Peyer's patch (tissue), 4 donors: ENCODE data around the gene IGF1R. TPM values are rescaled to one million over a fixed set of nuclear protein-coding genes. Genes with fewer than 3 reads are reported as not detected.
A peak's percentile ranks its signal among the peaks of the same experiment; 100 is the strongest.

Experiments
- DNase-seq, 3 donors: peaks; one replicate each; pipeline ENCODE4 v3.0.0-alpha.2; 2017 to 2019
- H3K27ac ChIP-seq, 4 donors: fragments of 200-600 bp; sonication (generic); one replicate each; pipeline ENCODE4 v1.5.1; 2016 to 2019
- H3K27me3 ChIP-seq, 2 donors: fragments of 200-600 bp; sonication (generic); one replicate each; pipeline ENCODE4 v1.5.1; 2019
- H3K36me3 ChIP-seq, 3 donors: fragments of 200-600 bp; sonication (generic); one replicate each; pipeline ENCODE4 v1.5.1; 2016 to 2019
- H3K4me1 ChIP-seq, 4 donors: fragments of 200-600 bp; sonication (generic); one replicate each; pipeline ENCODE4 v1.5.1; 2016 to 2019
- H3K4me3 ChIP-seq, 4 donors: fragments of 200-600 bp; sonication (generic); 1 replicate in 3 of 4; 2 replicates in 1 of 4; pipeline ENCODE4 v1.5.1; 2016 to 2019; ENCODE audit warnings: mild to moderate bottlenecking in 1 of 4
- H3K9me3 ChIP-seq, 4 donors: fragments of 200-600 bp; sonication (generic); one replicate each; pipeline ENCODE4 v1.5.1; 2016 to 2019; ENCODE audit warnings: mild to moderate bottlenecking in 1 of 4
- CTCF ChIP-seq, 6 experiments: fragments of 450-650 bp in 4 of 6; fragments of 200-600 bp in 2 of 6; sonication (generic) in 1 of 6; IDR thresholded peaks; one replicate each; pipeline ENCODE4 v1.5.1; 2017 to 2019; ENCODE audit warnings: antibody characterized with exemption in 6 of 6, mild to moderate bottlenecking in 3 of 6, moderate library complexity in 1 of 6
- POLR2A ChIP-seq, 2 donors: fragments of 450-650 bp; IDR thresholded peaks; one replicate each; pipeline ENCODE4 v1.5.1; 2017; ENCODE audit warnings: antibody characterized with exemption in 2 of 2, mild to moderate bottlenecking in 2 of 2, moderate library complexity in 2 of 2
- total RNA-seq, 4 donors: library from RNA; depleted of rRNA; stranded (reverse); fragments of >200 nt; gene quantifications; one replicate each; pipeline ENCODE4 v1.1.0, GENCODE V29; 2016

IGF1R gene
- total RNA-seq, 4 donors from 2014 or later = 29.6 to 176 (median 88.1) TPM

- no peaks in the 10 kb centered on the region for H3K36me3 ChIP-seq
- no peaks in the 10 kb centered on the region for H3K27me3 ChIP-seq
- H3K4me1 ChIP-seq = no peaks in the 10 kb centered on the region
- no peaks in the 10 kb centered on the region for H3K9me3 ChIP-seq
- TF ChIP-seq CTCF (IDR thresholded peaks at IDR 0.05) (peak in 4 of 6 experiments; percentile 29 to 48 (median 41)), POLR2A (IDR thresholded peaks at IDR 0.05) (no peak)
- H3K27ac ChIP-seq = no peak overlapping the region
- no peak for DNase-seq
- no peak overlapping the region for H3K4me3 ChIP-seq
Observed at GRCh38 chr15:98904544-98904943, 256.2 kb downstream of the IGF1R start.

- DNase-seq = no peak
- Histone ChIP-seq H3K27ac (no peak overlapping the region), H3K4me3 (no peak overlapping the region), H3K9me3 (no peaks in the 10 kb centered on the region), H3K27me3 (no peaks in the 10 kb centered on the region), H3K4me1 (no peaks in the 10 kb centered on the region), H3K36me3 (peaks cover 0 to 2% (median 0%) of the 10 kb centered on the region in 3 donors)
- TF ChIP-seq CTCF (IDR thresholded peaks at IDR 0.05) (no peak), POLR2A (IDR thresholded peaks at IDR 0.05) (no peak)
Observed at GRCh38 chr15:98905963-98906711, 257.8 kb downstream of the IGF1R start.

- Histone ChIP-seq H3K27ac (no peak overlapping the region), H3K36me3 (peaks cover 0 to 8% (median 0%) of the 10 kb centered on the region in 3 donors), H3K9me3 (no peaks in the 10 kb centered on the region), H3K4me1 (no peaks in the 10 kb centered on the region), H3K4me3 (no peak overlapping the region), H3K27me3 (no peaks in the 10 kb centered on the region)
- DNase-seq = no peak
- no peak for TF ChIP-seq CTCF (IDR thresholded peaks at IDR 0.05)
- no peak for TF ChIP-seq POLR2A (IDR thresholded peaks at IDR 0.05)
Observed at GRCh38 chr15:98906712-98907083, 258.4 kb downstream of the IGF1R start.

- H3K27me3 ChIP-seq = no peaks in the 10 kb centered on the region
- H3K9me3 ChIP-seq = no peaks in the 10 kb centered on the region
- no peak overlapping the region for H3K27ac ChIP-seq
- TF ChIP-seq POLR2A (IDR thresholded peaks at IDR 0.05) = no peak
- TF ChIP-seq CTCF (IDR thresholded peaks at IDR 0.05) = no peak
- H3K4me1 ChIP-seq = no peaks in the 10 kb centered on the region
- H3K36me3 ChIP-seq = peaks cover 0 to 16% (median 0%) of the 10 kb centered on the region in 3 donors
- DNase-seq = no peak
- no peak overlapping the region for H3K4me3 ChIP-seq
Observed at GRCh38 chr15:98907927-98908471, 259.7 kb downstream of the IGF1R start.

- Histone ChIP-seq H3K27me3 (no peaks in the 10 kb centered on the region), H3K36me3 (peaks cover 0 to 27% (median 0%) of the 10 kb centered on the region in 3 donors), H3K4me3 (no peak overlapping the region), H3K4me1 (peaks cover 0 to 6% (median 0%) of the 10 kb centered on the region in 4 donors), H3K9me3 (no peaks in the 10 kb centered on the region), H3K27ac (no peak overlapping the region)
- DNase-seq = no peak
- TF ChIP-seq POLR2A (IDR thresholded peaks at IDR 0.05) = no peak
- no peak for TF ChIP-seq CTCF (IDR thresholded peaks at IDR 0.05)
Observed at GRCh38 chr15:98909968-98910885, 261.9 kb downstream of the IGF1R start.
